H1 (cell line): ENCODE results near the gene RO60. TPM values are rescaled to one million over a fixed set of nuclear protein-coding genes. Genes with fewer than 3 reads are reported as not detected.

Source experiments
- CTCF ChIA-PET: fragments of 300-600 bp; sonication (Branson Sonifier 250); formaldehyde crosslinking; loops from one replicate; lab custom pipeline; 2021; ENCODE audit not compliant: partially characterized antibody; lab: Charles Lee
- POLR2A ChIA-PET: fragments of 300-600 bp; sonication (Branson Sonifier 250); formaldehyde crosslinking; loops from one replicate; lab custom pipeline; 2021; ENCODE audit warnings: inconsistent platforms; ENCODE audit not compliant: partially characterized antibody; lab: Charles Lee
- DNase-seq, 2 experiments: peaks; one replicate each; pipeline versions ENCODE4 v3.0.0 to v3.0.0-alpha.2; 2010 to 2022; ENCODE audit warnings: low spot score in 2 of 2, low read depth in 1 of 2, mixed read lengths in 1 of 2
- FAIRE-seq: peaks from 2 replicates; lab custom pipeline; 2011; peaks lifted over from hg19 to GRCh38; lab: Jason Lieb, UNC
- H2AFZ ChIP-seq: 2 replicates; pipeline ENCODE4 v1.8.1; 2012; ENCODE audit warnings: low read length, inconsistent platforms
- H2AK5ac ChIP-seq: 2 replicates; pipeline ENCODE4 v1.6.1; 2013; ENCODE audit warnings: low read depth, low read length
- H2BK120ac ChIP-seq: replicated peaks from 2 replicates; pipeline ENCODE3; 2013; ENCODE audit warnings: low read depth, low read length, inconsistent platforms
- H2BK12ac ChIP-seq: 2 replicates; pipeline ENCODE4 v1.6.1; 2013; ENCODE audit warnings: low read depth, low read length
- H2BK15ac ChIP-seq: 2 replicates; pipeline ENCODE4 v1.6.1; 2013; ENCODE audit warnings: low read length
- H2BK20ac ChIP-seq: 2 replicates; pipeline ENCODE4 v1.6.1; 2013; ENCODE audit warnings: low read length
- H2BK5ac ChIP-seq: 2 replicates; pipeline ENCODE4 v1.6.1; 2013; ENCODE audit warnings: low read depth, low read length
- H3K14ac ChIP-seq: 2 replicates; pipeline ENCODE4 v1.6.1; 2013; ENCODE audit warnings: inconsistent platforms; ENCODE audit not compliant: insufficient read length
- H3K18ac ChIP-seq: 2 replicates; pipeline ENCODE4 v1.6.1; 2013; ENCODE audit warnings: low read length; ENCODE audit errors: extremely low read depth
- H3K23ac ChIP-seq: 2 replicates; pipeline ENCODE4 v1.6.1; 2013; ENCODE audit warnings: inconsistent platforms; ENCODE audit not compliant: insufficient read length
- H3K23me2 ChIP-seq: 2 replicates; pipeline ENCODE4 v1.6.1; 2013; ENCODE audit warnings: low read depth, low read length
- H3K27ac ChIP-seq: 2 replicates; pipeline ENCODE4 v1.6.1; 2011; ENCODE audit warnings: low read depth, low read length, inconsistent platforms
- H3K27me3 ChIP-seq, 4 experiments: replicated peaks in 1 of 4; 1 replicate in 1 of 4; 2 replicates in 3 of 4; pipeline versions ENCODE4 v1.6.1 to v1.8.1; 2011 to 2013; ENCODE audit warnings: low read length in 3 of 4, mild to moderate bottlenecking in 3 of 4, inconsistent platforms in 2 of 4, mixed read lengths in 2 of 4, moderate library complexity in 1 of 4; ENCODE audit not compliant: control insufficient read depth in 3 of 4, insufficient read depth in 3 of 4; ENCODE audit errors: extremely low read depth in 1 of 4
- H3K36me3 ChIP-seq, 4 experiments: 2 replicates each; pipeline versions ENCODE4 v1.6.1 to v1.8.1; 2011 to 2013; ENCODE audit warnings: mild to moderate bottlenecking in 4 of 4, low read length in 3 of 4, moderate library complexity in 2 of 4, control low read depth in 1 of 4, inconsistent platforms in 1 of 4; ENCODE audit not compliant: insufficient read depth in 4 of 4, control insufficient read depth in 2 of 4
- H3K4ac ChIP-seq: replicated peaks from 2 replicates; pipeline ENCODE3; 2013; ENCODE audit warnings: low read length, low read depth, mixed read lengths, inconsistent platforms; ENCODE audit not compliant: insufficient read length
- H3K4me1 ChIP-seq, 4 experiments: replicated peaks in 1 of 4; 1 replicate in 1 of 4; 2 replicates in 3 of 4; pipeline versions ENCODE4 v1.6.1 to v1.8.1; 2011 to 2013; ENCODE audit warnings: low read length in 3 of 4, inconsistent platforms in 2 of 4, mixed read lengths in 1 of 4; ENCODE audit not compliant: insufficient read depth in 4 of 4, control insufficient read depth in 3 of 4
- H3K4me2 ChIP-seq, 2 experiments: 2 replicates each; pipeline versions ENCODE4 v1.6.1 to v1.8.1; 2011 to 2013; ENCODE audit warnings: low read depth in 2 of 2, low read length in 2 of 2, control low read depth in 1 of 2, inconsistent platforms in 1 of 2, mild to moderate bottlenecking in 1 of 2; ENCODE audit not compliant: insufficient read depth in 1 of 2
- H3K4me3 ChIP-seq, 4 experiments: fragments of 200-600, 300-600 bp in 1 of 4; sonication (generic), shearing (Covaris generic), sonication (Bioruptor Twin) in 1 of 4; 2 replicates each; pipeline versions ENCODE4 v1.5.1 to v1.8.1; 2011 to 2016; ENCODE audit warnings: low read length in 4 of 4, low read depth in 3 of 4, control low read depth in 2 of 4, inconsistent platforms in 2 of 4, mild to moderate bottlenecking in 2 of 4, mixed read lengths in 1 of 4, moderate library complexity in 1 of 4; ENCODE audit not compliant: insufficient read depth in 2 of 4; ENCODE audit errors: extremely low read depth in 1 of 4
- H3K56ac ChIP-seq: replicated peaks from 2 replicates; pipeline ENCODE3; 2013; ENCODE audit warnings: low read depth, mild to moderate bottlenecking, mixed read lengths, low read length, inconsistent platforms; ENCODE audit not compliant: insufficient read length
- H3K79me1 ChIP-seq: 2 replicates; pipeline ENCODE4 v1.6.1; 2013; ENCODE audit warnings: low read depth, low read length, control low read depth
- H3K79me2 ChIP-seq, 2 experiments: 2 replicates each; pipeline versions ENCODE4 v1.6.1 to v1.8.1; 2012 to 2013; ENCODE audit warnings: low read length in 2 of 2, mild to moderate bottlenecking in 2 of 2, inconsistent platforms in 1 of 2; ENCODE audit not compliant: insufficient read depth in 2 of 2, control insufficient read depth in 1 of 2
- H3K9ac ChIP-seq, 4 experiments: replicated peaks in 1 of 4; 1 replicate in 1 of 4; 2 replicates in 3 of 4; pipeline versions ENCODE4 v1.6.1 to v1.8.1; 2011 to 2013; ENCODE audit warnings: low read depth in 3 of 4, low read length in 3 of 4, control low read depth in 2 of 4, mild to moderate bottlenecking in 2 of 4, moderate library complexity in 2 of 4, inconsistent platforms in 1 of 4; ENCODE audit errors: extremely low read depth in 1 of 4
- H3K9me3 ChIP-seq, 2 experiments: 2 replicates each; pipeline versions ENCODE4 v1.6.1 to v1.8.1; 2012 to 2013; ENCODE audit warnings: mild to moderate bottlenecking in 2 of 2, moderate library complexity in 2 of 2, control low read depth in 1 of 2, inconsistent platforms in 1 of 2, low read depth in 1 of 2, low read length in 1 of 2, mixed read lengths in 1 of 2; ENCODE audit not compliant: insufficient read depth in 2 of 2
- H4K20me1 ChIP-seq, 2 experiments: replicated peaks in 1 of 2; 2 replicates each; pipeline versions ENCODE3 to v1.8.1; 2011 to 2013; ENCODE audit warnings: inconsistent platforms in 2 of 2, low read length in 2 of 2, mild to moderate bottlenecking in 1 of 2; ENCODE audit not compliant: insufficient read depth in 2 of 2, control insufficient read depth in 1 of 2
- H4K5ac ChIP-seq: 2 replicates; pipeline ENCODE4 v1.6.1; 2013; ENCODE audit warnings: low read length, low read depth, mixed read lengths, inconsistent platforms; ENCODE audit not compliant: insufficient read length
- H4K8ac ChIP-seq: 2 replicates; pipeline ENCODE4 v1.8.0; 2013; ENCODE audit warnings: mild to moderate bottlenecking, moderate library complexity, low read length, inconsistent platforms; ENCODE audit not compliant: insufficient read depth; ENCODE audit errors: extremely low read depth
- H4K91ac ChIP-seq: replicated peaks from 2 replicates; pipeline ENCODE3; 2013; ENCODE audit warnings: low read length, mixed read lengths, inconsistent platforms; ENCODE audit not compliant: insufficient read length
- CEBPB ChIP-seq: IDR thresholded peaks from 2 replicates; pipeline ENCODE4 v1.6.1; 2012; ENCODE audit warnings: low read depth, low read length
- RAD21 ChIP-seq, 2 experiments: IDR thresholded peaks in 1 of 2; conservative IDR thresholded peaks in 1 of 2; 2 replicates each; pipeline ENCODE4 v1.6.1; 2011; ENCODE audit warnings: low read depth in 2 of 2, low read length in 2 of 2, improper control_type of control experiment in 1 of 2, inconsistent platforms in 1 of 2, mild to moderate bottlenecking in 1 of 2, moderate library complexity in 1 of 2
- polyA plus RNA-seq, 7 experiments: library from polyadenylated mRNA; depleted of rRNA in 3 of 7; stranded (reverse) in 5 of 7; unstranded in 2 of 7; fragments of >200 nt in 5 of 7; fragments of 200-250 nt in 2 of 7; gene quantifications; 1 replicate in 5 of 7; 2 replicates in 1 of 7; 4 replicates in 1 of 7; pipeline versions ENCODE4 v1.2.1 to v1.2.3, GENCODE V29; 2011 to 2013; ENCODE audit warnings: missing spikeins in 2 of 7, mixed read lengths in 2 of 7
- total RNA-seq: library from RNA; stranded (reverse); fragmentation: NEBNext Ultra II Directional; extraction: Animal tissue kit (Norgen Biotek cat#: 25700); gene quantifications from 2 replicates; pipeline ENCODE4 v1.2.1, GENCODE V29; 2021
- TF ChIP-seq, protein P1 (sequence below): IDR thresholded peaks from 2 replicates; pipeline ENCODE4 v1.6.1; 2012; ENCODE audit warnings: inconsistent platforms
- TF ChIP-seq, protein P2 (sequence below), 3 experiments: IDR thresholded peaks; 1 replicate in 2 of 3; 2 replicates in 1 of 3; pipeline versions ENCODE4 v1.5.1 to v1.6.1; 2011; ENCODE audit warnings: low read length in 3 of 3, mild to moderate bottlenecking in 3 of 3, inconsistent platforms in 2 of 3, low read depth in 1 of 3, moderate library complexity in 1 of 3; ENCODE audit not compliant: insufficient read depth in 1 of 3; ENCODE audit errors: control extremely low read depth in 1 of 3

RO60 gene
- total and polyA plus RNA-seq, 2 of the 8 experiments (the other 6 are each of a cell fraction or from before 2014, with no cell fraction given): 13.6 to 103 TPM

DNA sequence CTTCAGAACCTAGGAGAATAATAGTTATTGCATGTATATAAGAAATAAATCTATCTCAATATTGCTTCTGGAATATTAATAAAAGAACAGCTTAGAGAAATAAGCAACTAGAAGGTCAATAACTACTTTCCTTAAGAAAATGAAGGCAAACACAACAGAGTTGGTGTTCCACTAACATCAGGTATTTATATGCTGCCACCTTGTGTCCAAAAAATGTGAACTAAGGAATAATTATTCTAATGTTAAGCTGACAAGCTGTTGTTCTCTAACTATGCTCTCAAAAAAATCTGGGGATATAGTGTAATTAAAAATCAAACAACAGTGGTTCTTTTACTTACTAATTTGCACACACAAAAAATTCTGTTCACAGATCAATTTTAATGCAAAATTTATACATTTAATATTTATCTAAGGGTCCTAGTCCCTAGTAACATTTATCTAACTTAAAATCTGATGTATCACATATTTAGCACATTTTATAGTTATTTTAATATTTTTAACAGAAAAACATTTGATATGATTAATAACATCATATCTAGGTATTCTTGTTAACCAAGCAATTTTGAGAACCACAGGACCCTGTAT, 39.9 kb upstream of the RO60 start:
- ChIA-PET CTCF (interaction anchor here (0.6 to 3.0 kb wide), 24 partner anchors 10 to 545 kb away, joined by 3 to 43 read pairs (median 3); no protein-coding TSS in a partner anchor), POLR2A (no interaction called here)
- no peak overlapping the region for H3K56ac ChIP-seq
- H2AFZ ChIP-seq: no peak overlapping the region
- no peak overlapping the region for H4K5ac ChIP-seq
- no peak overlapping the region for H2BK15ac ChIP-seq
- H4K8ac ChIP-seq: no peak overlapping the region
- no peak overlapping the region for H2BK12ac ChIP-seq
- no peak overlapping the region for H3K4ac ChIP-seq
- H3K4me2 ChIP-seq: no peak overlapping the region
- no peak overlapping the region for H3K27ac ChIP-seq
- H3K18ac ChIP-seq: no peak overlapping the region
- H2BK120ac ChIP-seq: no peak overlapping the region
- no peaks in the 10 kb centered on the region for H3K23me2 ChIP-seq
- H3K4me3 ChIP-seq: no peak overlapping the region
- no peak overlapping the region for H3K9ac ChIP-seq
- H2BK20ac ChIP-seq: no peak overlapping the region
- no peaks in the 10 kb centered on the region for H3K4me1 ChIP-seq
- no peak overlapping the region for H2AK5ac ChIP-seq
- no peaks in the 10 kb centered on the region for H3K79me2 ChIP-seq
- no peaks in the 10 kb centered on the region for H3K9me3 ChIP-seq
- no peak for DNase-seq
- no peaks in the 10 kb centered on the region for H3K27me3 ChIP-seq
- no peak overlapping the region for H2BK5ac ChIP-seq
- H4K20me1 ChIP-seq: no peaks in the 10 kb centered on the region
- H3K36me3 ChIP-seq: peaks cover 0 to 9% (median 0%) of the 10 kb centered on the region in 4 experiments; a peak in 2 of 8 replicates
- no peak overlapping the region for H3K14ac ChIP-seq
- no peak overlapping the region for H4K91ac ChIP-seq
- no peak for TF ChIP-seq CEBPB
- TF ChIP-seq, protein P1, sequence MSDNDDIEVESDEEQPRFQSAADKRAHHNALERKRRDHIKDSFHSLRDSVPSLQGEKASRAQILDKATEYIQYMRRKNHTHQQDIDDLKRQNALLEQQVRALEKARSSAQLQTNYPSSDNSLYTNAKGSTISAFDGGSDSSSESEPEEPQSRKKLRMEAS: no peak
- TF ChIP-seq, protein P2, sequence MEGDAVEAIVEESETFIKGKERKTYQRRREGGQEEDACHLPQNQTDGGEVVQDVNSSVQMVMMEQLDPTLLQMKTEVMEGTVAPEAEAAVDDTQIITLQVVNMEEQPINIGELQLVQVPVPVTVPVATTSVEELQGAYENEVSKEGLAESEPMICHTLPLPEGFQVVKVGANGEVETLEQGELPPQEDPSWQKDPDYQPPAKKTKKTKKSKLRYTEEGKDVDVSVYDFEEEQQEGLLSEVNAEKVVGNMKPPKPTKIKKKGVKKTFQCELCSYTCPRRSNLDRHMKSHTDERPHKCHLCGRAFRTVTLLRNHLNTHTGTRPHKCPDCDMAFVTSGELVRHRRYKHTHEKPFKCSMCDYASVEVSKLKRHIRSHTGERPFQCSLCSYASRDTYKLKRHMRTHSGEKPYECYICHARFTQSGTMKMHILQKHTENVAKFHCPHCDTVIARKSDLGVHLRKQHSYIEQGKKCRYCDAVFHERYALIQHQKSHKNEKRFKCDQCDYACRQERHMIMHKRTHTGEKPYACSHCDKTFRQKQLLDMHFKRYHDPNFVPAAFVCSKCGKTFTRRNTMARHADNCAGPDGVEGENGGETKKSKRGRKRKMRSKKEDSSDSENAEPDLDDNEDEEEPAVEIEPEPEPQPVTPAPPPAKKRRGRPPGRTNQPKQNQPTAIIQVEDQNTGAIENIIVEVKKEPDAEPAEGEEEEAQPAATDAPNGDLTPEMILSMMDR (IDR thresholded peaks at IDR 0.05; ENCODE audit: control extremely low read depth in 1 of 3, insufficient read depth in 1 of 3, low read depth in 1 of 3, low read length in 3 of 3): peak in 1 of 3 experiments; percentile 13; a peak in 1 of 4 replicates
- TF ChIP-seq RAD21 (IDR thresholded peaks at IDR 0.05 in 1 of 2, conservative IDR thresholded peaks at IDR 0.05 in 1 of 2; ENCODE audit: low read depth in 2 of 2, low read length in 2 of 2): peak; percentile 64
- no peak overlapping the region for H3K23ac ChIP-seq
- FAIRE-seq: no peak
- H3K79me1 ChIP-seq: no peaks in the 10 kb centered on the region
